Mucosa of stomach (tissue), 1 donor: ENCODE results near the gene ZNF598.

Experiments
- H3K27me3 ChIP-seq: one replicate; pipeline ENCODE4 v1.7.0; 2013; ENCODE audit warnings: mild to moderate bottlenecking, low read length; ENCODE audit not compliant: control insufficient read depth, insufficient read depth
- H3K36me3 ChIP-seq: one replicate; pipeline ENCODE4 v1.7.0; 2013; ENCODE audit warnings: low read length; ENCODE audit not compliant: control insufficient read depth, insufficient read depth
- H3K4me1 ChIP-seq: one replicate; pipeline ENCODE4 v1.7.0; 2013; ENCODE audit warnings: mild to moderate bottlenecking, low read length; ENCODE audit not compliant: control insufficient read depth, insufficient read depth
- H3K4me3 ChIP-seq: one replicate; pipeline ENCODE4 v1.7.0; 2013; ENCODE audit warnings: low read length
- H3K9ac ChIP-seq: one replicate; pipeline ENCODE4 v1.7.0; 2013; ENCODE audit warnings: mild to moderate bottlenecking, low read length, moderate library complexity
- H3K9me3 ChIP-seq: one replicate; pipeline ENCODE4 v1.7.0; 2013; ENCODE audit warnings: mild to moderate bottlenecking, low read length, moderate library complexity; ENCODE audit not compliant: control insufficient read depth
- donor health status: Pancreatic carcinoma.

Gene ZNF598

DNA sequence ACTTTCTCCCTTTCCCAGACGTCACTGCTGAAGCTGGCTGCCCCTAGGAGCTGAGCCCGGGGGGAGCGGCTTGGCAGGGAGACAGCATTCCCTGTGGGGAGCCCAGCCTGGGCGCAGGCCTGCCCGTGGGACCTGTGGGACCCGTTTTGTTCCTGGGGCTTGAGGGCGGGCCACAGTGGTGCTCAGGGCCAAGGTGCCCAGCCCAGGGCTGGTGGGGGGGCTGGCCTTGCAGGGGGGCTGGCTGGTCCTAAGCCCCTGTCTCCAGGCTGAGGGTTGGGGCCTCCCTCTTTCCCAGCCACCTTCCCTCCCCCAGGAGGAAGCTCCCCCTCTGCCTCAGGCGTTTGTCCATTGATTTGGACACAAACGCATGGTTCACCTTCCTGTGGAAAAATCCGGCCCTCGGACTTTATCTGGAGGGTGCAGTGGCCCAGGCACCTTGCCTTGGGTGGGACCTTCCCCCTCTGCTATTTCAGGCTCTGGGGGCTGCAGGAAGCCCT lies 21.5 kb upstream of the ZNF598 start:
- Histone ChIP-seq H3K27me3 (no peaks in the 10 kb centered on the region), H3K4me3 (no peak overlapping the region), H3K4me1 (peaks cover 64% of the 10 kb centered on the region), H3K9me3 (no peaks in the 10 kb centered on the region), H3K36me3 (peaks cover 3% of the 10 kb centered on the region), H3K9ac (no peak overlapping the region)

DNA sequence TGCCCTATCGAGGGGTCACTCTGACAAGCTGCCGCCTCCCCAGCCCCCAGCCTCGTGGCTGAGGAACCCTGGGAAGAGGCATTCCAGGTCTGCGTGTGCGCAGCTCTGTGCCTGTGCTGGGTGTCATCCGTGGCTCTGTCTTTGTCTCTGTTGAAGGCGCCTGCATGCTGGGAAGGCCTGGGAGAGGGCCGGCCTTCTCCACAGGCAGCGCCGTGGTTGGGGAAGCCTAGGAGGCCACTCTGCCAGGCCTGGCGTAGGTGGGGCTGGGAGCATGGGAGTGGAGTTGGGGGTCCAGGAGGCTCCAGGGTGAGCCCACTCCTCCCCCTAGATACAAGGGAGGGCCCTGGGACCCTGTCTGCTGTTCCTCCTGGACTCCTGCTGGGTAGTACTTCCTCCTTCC lies 20.4 kb upstream of the ZNF598 start:
- Histone ChIP-seq H3K9me3 (no peaks in the 10 kb centered on the region), H3K4me1 (peaks cover 59% of the 10 kb centered on the region), H3K9ac (no peak overlapping the region), H3K4me3 (no peak overlapping the region), H3K27me3 (no peaks in the 10 kb centered on the region), H3K36me3 (peaks cover 3% of the 10 kb centered on the region)

DNA sequence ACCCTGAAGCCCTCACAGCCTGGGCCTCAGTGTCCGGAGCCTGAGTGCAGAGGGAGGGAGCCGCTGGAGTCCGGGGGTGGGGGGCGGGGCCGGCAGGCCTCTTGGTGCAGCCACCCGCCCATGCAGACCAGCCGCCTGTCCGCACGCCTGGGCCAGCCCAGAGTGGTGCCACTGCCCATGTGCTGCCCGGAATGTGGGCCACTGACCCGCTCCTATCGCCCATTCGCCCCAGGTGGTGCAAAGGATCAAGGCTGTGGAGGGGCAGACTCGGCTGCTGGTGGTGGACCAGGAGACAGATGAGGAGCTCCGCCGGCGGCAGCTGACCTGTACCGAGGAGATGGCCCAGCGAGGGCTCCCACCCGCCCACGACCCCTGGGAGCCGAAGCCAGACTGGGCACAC lies 19.7 kb upstream of the ZNF598 start:
- no peak overlapping the region for H3K4me3 ChIP-seq
- H3K9ac ChIP-seq = no peak overlapping the region
- H3K4me1 ChIP-seq = peaks cover 53% of the 10 kb centered on the region
- no peaks in the 10 kb centered on the region for H3K9me3 ChIP-seq
- no peaks in the 10 kb centered on the region for H3K27me3 ChIP-seq
- peaks cover 3% of the 10 kb centered on the region for H3K36me3 ChIP-seq

DNA sequence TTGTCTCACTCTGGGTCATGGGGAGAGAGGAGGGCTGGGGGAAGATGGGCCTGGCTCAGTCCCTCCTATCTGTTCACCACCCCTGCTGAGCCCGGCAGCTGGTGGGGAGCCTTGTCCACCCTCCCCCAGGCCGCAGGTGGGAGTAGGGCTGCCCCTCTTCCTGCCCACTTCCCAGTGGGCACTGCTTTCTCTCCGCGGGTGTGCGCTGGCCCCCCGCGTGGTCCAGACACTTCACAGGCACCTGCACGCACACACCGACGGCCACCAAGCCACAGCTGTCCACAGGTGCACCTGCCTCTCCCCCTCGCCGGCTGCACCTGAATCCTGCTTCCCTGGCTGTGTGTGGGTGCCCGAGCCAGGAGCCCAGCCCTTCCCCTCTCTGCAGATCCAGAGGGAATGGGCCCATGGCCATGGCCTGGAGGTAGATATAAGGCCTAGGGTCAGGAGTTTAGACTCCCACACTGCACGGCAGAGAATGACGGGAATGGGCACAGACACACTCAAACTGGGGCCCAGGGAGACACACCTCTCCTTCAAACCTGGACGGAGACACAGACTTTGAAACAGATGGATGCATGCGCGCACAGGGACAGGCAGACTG lies 19.1 kb upstream of the ZNF598 start:
- Histone ChIP-seq H3K4me1 (peaks cover 54% of the 10 kb centered on the region), H3K4me3 (no peak overlapping the region), H3K9ac (peak overlapping the region; percentile 26), H3K36me3 (peaks cover 3% of the 10 kb centered on the region), H3K9me3 (no peaks in the 10 kb centered on the region), H3K27me3 (no peaks in the 10 kb centered on the region)

DNA sequence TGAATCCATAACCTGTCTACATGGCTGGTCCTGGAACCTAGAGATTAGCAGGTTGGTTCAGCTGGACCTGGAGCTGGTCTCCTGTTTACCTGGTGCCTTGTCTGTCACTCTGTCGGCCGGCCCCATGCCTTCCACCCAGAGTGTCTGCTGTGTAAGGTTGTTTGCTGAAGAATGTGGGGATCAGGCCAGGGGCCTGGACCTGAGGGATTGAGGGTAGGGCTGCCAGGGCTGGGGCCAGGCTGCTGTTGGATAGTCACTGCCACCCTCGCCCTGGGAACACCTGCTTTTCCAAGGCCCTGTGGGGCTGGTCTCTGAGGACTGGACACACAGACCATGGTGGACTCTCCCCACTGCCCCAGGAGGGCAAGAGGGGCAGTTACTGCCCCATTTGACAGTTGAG lies 18.5 kb upstream of the ZNF598 start:
- no peaks in the 10 kb centered on the region for H3K27me3 ChIP-seq
- peaks cover 53% of the 10 kb centered on the region for H3K4me1 ChIP-seq
- H3K36me3 ChIP-seq = peaks cover 3% of the 10 kb centered on the region
- peak overlapping the region; percentile 75 for H3K4me3 ChIP-seq
- H3K9me3 ChIP-seq = no peaks in the 10 kb centered on the region
- H3K9ac ChIP-seq = peak overlapping the region; percentile 26

DNA sequence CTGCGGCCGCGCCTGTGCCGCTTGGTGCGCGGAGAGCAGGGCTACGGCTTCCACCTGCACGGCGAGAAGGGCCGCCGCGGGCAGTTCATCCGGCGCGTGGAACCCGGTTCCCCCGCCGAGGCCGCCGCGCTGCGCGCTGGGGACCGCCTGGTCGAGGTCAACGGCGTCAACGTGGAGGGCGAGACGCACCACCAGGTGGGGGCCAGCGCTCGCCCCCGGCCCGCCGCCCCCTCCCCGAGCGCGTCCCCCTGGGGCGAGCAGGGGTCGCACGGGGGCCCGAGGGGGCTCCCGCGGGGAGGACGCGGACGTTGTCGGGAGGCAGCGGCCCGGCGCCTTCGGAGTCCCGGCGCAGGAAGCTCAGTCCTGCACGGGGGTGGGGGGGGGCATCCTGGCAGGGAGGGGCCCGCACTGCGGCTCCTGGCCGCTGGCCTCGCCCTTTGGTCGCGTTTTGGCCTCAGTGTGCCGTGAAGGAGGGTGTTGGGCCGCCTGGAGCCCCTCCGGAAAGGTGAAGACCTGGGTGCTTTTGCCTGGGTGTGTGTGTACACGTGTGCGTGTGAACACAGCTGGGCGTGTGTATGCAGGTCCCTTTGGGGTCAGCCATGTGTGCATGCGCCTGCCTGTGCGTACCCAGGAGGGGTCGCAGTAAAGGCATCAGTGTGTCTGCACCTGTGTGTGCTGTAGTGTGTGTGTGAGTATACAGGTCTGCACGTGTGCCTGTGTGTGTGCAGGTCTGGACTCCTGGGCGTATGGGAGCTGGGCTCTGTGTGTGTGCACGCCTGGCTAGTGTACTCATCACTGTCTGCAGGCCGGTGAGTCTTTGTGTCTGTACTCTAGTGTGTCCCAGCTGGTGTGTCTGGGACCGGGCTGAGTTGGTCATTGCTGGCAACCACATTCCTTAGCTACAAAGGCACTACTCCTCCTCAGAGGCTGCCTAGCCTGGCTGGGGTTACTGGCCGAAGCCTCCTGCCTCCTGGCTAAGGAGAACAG lies 17.7 kb upstream of the ZNF598 start:
- peaks cover 51% of the 10 kb centered on the region for H3K4me1 ChIP-seq
- peaks cover 3% of the 10 kb centered on the region for H3K36me3 ChIP-seq
- H3K9ac ChIP-seq = peak overlapping the region; percentile 26
- H3K9me3 ChIP-seq = no peaks in the 10 kb centered on the region
- H3K4me3 ChIP-seq = peak overlapping the region; percentile 75
- H3K27me3 ChIP-seq = no peaks in the 10 kb centered on the region

DNA sequence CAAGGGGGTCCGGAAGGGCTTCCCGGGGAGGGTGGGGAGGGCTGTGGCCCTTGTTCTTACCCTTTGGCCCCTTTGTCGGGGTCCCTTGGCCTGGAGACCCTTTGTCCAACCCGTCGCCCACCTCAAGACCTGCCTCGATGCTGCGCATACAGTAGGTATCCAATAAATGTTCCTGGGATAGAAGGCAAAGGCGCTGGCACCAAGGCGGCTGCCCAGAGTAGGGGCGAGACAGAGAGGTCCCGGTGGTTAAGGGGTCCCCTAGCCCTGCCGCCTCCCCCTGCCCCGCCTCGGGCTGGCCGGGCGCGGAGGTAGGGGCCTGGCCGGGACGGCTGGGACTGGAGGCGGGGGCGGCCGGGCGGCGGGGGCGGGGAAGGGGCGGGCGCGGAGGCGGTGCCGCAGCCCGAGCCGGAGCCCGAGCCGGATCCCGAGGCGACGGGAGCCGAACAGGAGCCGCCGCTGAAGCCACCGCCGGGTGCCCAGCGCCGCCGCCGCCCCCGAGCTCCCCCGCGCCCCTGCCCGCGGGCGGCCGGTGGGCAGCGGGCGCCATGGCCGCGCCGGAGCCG lies 16.9 kb upstream of the ZNF598 start, which contains the start of gene NHERF2:
Gene NHERF2, plus strand, starts transcription at position 442 of the 563 bp plus-strand sequence. Its CDS starts 104 bp downstream, at position 546.
- Histone ChIP-seq H3K4me1 (peaks cover 50% of the 10 kb centered on the region), H3K27me3 (no peaks in the 10 kb centered on the region), H3K4me3 (peak within 1 kb of the TSS; percentile 75), H3K9me3 (no peaks in the 10 kb centered on the region), H3K36me3 (peaks cover 3% of the 10 kb centered on the region), H3K9ac (peak within 1 kb of the TSS; percentile 61)

DNA sequence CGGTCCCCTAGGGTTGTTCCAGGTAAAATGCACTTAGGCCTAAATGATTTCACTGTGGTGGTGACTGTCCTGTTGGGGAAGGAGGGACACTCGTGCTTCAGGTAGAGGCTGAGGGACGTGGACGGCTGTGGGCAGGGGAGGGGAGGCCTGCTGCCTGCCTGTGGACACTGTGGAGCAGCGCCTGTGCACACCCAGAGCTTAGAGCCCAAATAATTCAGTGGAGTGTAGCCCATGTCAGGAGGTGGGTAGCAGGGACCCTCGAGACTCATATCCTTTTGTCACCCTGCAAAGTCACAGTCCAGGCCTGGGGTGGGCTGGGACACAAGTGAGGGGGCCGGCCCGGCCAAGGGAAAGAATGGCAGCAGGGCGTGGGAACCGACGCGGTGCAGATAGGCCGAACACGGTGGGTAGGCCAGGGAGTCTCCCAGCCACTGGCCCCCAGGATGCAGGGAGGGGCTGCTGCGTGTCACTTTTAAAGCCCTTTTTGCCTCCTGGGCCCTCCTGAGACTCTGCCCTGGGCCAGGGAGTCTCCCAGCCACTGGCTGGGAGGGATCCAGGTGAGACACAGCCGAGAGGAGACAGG lies 16.3 kb upstream of the ZNF598 start:
- H3K4me1 ChIP-seq = peaks cover 50% of the 10 kb centered on the region
- H3K4me3 ChIP-seq = no peak overlapping the region
- peak overlapping the region; percentile 61 for H3K9ac ChIP-seq
- no peaks in the 10 kb centered on the region for H3K9me3 ChIP-seq
- peaks cover 3% of the 10 kb centered on the region for H3K36me3 ChIP-seq
- no peaks in the 10 kb centered on the region for H3K27me3 ChIP-seq

DNA sequence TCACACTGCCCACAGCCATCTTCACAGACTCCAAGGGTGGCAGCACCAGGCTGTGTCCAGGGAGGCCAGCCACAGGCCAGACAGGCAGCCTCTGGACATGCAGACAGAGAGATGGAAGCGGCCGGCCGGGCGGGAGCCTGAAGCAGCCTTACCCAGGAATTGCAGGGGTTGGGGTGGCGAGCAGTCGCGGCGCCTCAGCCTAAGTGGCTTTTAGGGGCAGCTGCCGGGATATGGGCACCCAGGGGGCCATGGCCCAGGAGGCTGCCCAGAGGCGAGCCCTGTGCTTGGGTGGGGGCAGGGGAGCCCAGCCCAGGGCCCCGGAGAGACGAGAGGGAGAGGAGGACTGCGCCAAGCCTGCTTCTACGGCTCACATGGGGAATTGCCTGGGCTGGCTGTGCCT lies 15.6 kb upstream of the ZNF598 start:
- no peak overlapping the region for H3K4me3 ChIP-seq
- H3K36me3 ChIP-seq = peaks cover 3% of the 10 kb centered on the region
- H3K9me3 ChIP-seq = no peaks in the 10 kb centered on the region
- peaks cover 57% of the 10 kb centered on the region for H3K4me1 ChIP-seq
- no peak overlapping the region for H3K9ac ChIP-seq
- peaks cover 6% of the 10 kb centered on the region for H3K27me3 ChIP-seq

DNA sequence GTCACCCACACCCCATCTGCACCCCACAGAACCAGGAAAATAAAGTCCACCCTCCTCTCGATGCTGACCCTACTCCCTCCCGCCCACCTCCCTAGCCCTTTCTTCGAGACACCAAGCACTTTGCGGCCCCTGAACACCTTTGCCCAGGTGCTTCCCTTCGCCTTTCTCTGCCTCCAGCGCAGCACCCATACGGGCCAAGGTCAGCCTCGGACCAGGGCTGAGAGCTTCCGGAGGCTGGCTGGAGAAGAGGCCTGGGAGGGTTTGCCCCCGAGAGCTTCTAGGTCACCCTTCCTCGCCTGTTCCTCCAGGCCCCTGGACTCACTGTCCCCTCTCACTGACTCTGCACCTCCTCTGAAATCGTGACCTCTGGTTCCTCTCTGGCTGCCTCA lies 14.4 kb upstream of the ZNF598 start:
- H3K4me3 ChIP-seq = no peak overlapping the region
- peaks cover 18% of the 10 kb centered on the region for H3K27me3 ChIP-seq
- H3K4me1 ChIP-seq = peaks cover 65% of the 10 kb centered on the region
- H3K9ac ChIP-seq = peak overlapping the region; percentile 62
- no peaks in the 10 kb centered on the region for H3K36me3 ChIP-seq
- H3K9me3 ChIP-seq = no peaks in the 10 kb centered on the region

DNA sequence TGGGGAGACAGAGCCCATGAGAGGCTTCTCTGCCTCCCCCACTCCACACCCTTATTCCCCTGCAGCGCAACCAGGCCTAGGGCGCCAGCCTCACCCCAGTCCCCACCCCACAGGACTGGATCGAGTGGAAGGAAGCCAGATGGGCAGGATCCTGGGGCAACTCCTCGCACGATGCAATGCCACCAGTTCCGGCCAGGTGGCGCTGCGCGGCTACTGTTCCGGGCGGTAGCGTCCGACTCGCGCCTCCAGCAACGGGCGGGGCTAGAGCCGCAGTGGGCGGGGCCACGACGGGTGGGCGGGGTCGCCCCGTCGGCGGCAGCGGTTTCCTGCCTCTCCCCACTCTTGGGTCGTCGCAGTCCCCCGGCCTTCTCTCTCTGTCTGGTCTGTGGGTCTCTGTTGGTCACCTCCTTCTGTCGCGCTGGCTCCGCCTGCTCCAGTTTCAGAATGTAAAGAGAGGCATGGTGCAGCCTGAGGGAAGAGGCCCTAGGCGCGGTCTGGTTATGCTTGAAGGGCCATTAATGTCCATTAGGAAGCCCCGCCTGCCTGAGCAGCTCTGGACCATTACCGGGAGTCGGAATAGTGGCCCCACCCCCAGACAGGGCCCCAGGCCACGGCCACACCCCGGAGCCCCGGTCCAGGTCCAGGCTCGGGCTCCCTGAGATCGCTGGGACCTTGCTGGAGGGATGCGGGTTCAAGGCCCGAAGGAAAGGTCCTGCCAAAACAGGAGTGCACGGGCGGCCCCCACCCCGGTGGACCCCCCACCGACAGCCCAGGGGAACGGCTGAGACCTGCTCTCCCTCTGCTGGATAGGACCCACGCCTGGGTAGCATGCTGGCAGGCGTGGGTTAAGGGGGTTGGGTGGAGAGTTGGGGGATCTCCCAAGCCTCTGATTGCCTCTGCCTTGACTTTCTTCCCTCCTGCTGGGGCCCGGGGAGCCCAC lies 13.7 kb upstream of the ZNF598 start:
- Histone ChIP-seq H3K27me3 (peaks cover 22% of the 10 kb centered on the region), H3K9ac (peak overlapping the region; percentile 62), H3K4me1 (peaks cover 60% of the 10 kb centered on the region), H3K4me3 (peak overlapping the region; percentile 25), H3K9me3 (no peaks in the 10 kb centered on the region), H3K36me3 (no peaks in the 10 kb centered on the region)
